Measurements from ENCODE around the gene SLC50A1. TPM values are rescaled to one million over a fixed set of nuclear protein-coding genes. Genes with fewer than 3 reads are reported as not detected.

SLC50A1 gene
- total and polyA plus RNA-seq, 10 donors: 28.4 to 73.8 (median 40.1) TPM

- Histone ChIP-seq H3K27ac (peak overlapping the region; percentile 94 to 98 (median 96)), H3K9me3 (no peaks in the 10 kb centered on the region), H3K4me3 (peak overlapping the region in 2 of 8 donors; percentile 67 to 92), H3K4me1 (peaks cover 35 to 71% (median 44%) of the 10 kb centered on the region in 6 donors), H3K27me3 (replicated peaks in 1 of 7) (peaks cover 0 to 11% (median 7%) of the 10 kb centered on the region in 7 donors), H3K36me3 (peaks cover 0 to 33% (median 0%) of the 10 kb centered on the region in 6 donors)
- DNase-seq: no peak
- intact Hi-C loops (cut with DNase I; ENCODE audit: low total_unique reads): no loop called here
- WGBS, 5 donors: 58 to 94% (median 79%) methylated on average over 1 of the region's 1 CpG
- TF ChIP-seq CTCF (IDR thresholded peaks at IDR 0.05 in 8 of 11, conservative IDR thresholded peaks at IDR 0.05 in 3 of 11) (no peak), POLR2AphosphoS5 (IDR thresholded peaks at IDR 0.05) (no peak), POLR2A (IDR thresholded peaks at IDR 0.05) (no peak)
These were observed 1.3 kb upstream of the SLC50A1 start for GRCh38 chr1:155134322-155134721.

- peaks cover 0 to 33% (median 0%) of the 10 kb centered on the region in 6 donors for H3K36me3 ChIP-seq
- no peaks in the 10 kb centered on the region for H3K9me3 ChIP-seq
- WGBS, 5 donors: 16 to 40% (median 22%) methylated on average over 18 of the region's 18 CpGs
- H3K4me3 ChIP-seq: peak overlapping the region; percentile 55 to 92 (median 70)
- TF ChIP-seq POLR2A (IDR thresholded peaks at IDR 0.05): no peak
- no peak for TF ChIP-seq CTCF (IDR thresholded peaks at IDR 0.05 in 8 of 11, conservative IDR thresholded peaks at IDR 0.05 in 3 of 11)
- TF ChIP-seq POLR2AphosphoS5 (IDR thresholded peaks at IDR 0.05): no peak
- H3K4me1 ChIP-seq: peaks cover 33 to 71% (median 48%) of the 10 kb centered on the region in 6 donors
- H3K27me3 ChIP-seq (replicated peaks in 1 of 7): peaks cover 0 to 5% (median 1%) of the 10 kb centered on the region in 7 donors
- DNase-seq: peak; percentile 89
- peak overlapping the region; percentile 94 to 98 (median 96) for H3K27ac ChIP-seq
- intact Hi-C loops (cut with DNase I; ENCODE audit: low total_unique reads): no loop called here
These were observed 705 bp upstream of the SLC50A1 start for GRCh38 chr1:155134880-155135414.

- Histone ChIP-seq H3K36me3 (peaks cover 0 to 28% (median 0%) of the 10 kb centered on the region in 6 donors), H3K4me3 (peak overlapping the region; percentile 55 to 92 (median 70)), H3K9me3 (no peaks in the 10 kb centered on the region), H3K27me3 (replicated peaks in 1 of 7) (no peaks in the 10 kb centered on the region), H3K4me1 (peaks cover 33 to 63% (median 49%) of the 10 kb centered on the region in 6 donors), H3K27ac (peak overlapping the region; percentile 57 to 98 (median 96))
- intact Hi-C loops (cut with DNase I; ENCODE audit: low total_unique reads): no loop called here
- peak; percentile 73 for DNase-seq
- no peak for TF ChIP-seq CTCF (IDR thresholded peaks at IDR 0.05 in 8 of 11, conservative IDR thresholded peaks at IDR 0.05 in 3 of 11)
- no peak for TF ChIP-seq POLR2A (IDR thresholded peaks at IDR 0.05)
- TF ChIP-seq POLR2AphosphoS5 (IDR thresholded peaks at IDR 0.05): no peak
- WGBS, 5 donors: 16 to 32% (median 25%) methylated on average over 6 of the region's 6 CpGs
These were observed 1.1 kb downstream of the SLC50A1 start for GRCh38 chr1:155136748-155137147.

GRCh38 chr1:155137154-155137949 lies 1.7 kb downstream of the SLC50A1 start:
- intact Hi-C loops (cut with DNase I; ENCODE audit: low total_unique reads): no loop called here
- DNase-seq: peak; percentile 47
- peaks cover 0 to 28% (median 0%) of the 10 kb centered on the region in 6 donors for H3K36me3 ChIP-seq
- peak overlapping the region in 6 of 8 donors; percentile 55 to 92 (median 70) for H3K4me3 ChIP-seq
- no peaks in the 10 kb centered on the region for H3K9me3 ChIP-seq
- no peak for TF ChIP-seq CTCF (IDR thresholded peaks at IDR 0.05 in 8 of 11, conservative IDR thresholded peaks at IDR 0.05 in 3 of 11)
- TF ChIP-seq POLR2AphosphoS5 (IDR thresholded peaks at IDR 0.05): no peak
- no peak for TF ChIP-seq POLR2A (IDR thresholded peaks at IDR 0.05)
- WGBS, 5 donors: 81 to 93% (median 85%) methylated on average over 6 of the region's 6 CpGs
- peaks cover 33 to 59% (median 49%) of the 10 kb centered on the region in 6 donors for H3K4me1 ChIP-seq
- peak overlapping the region; percentile 57 to 98 (median 96) for H3K27ac ChIP-seq
- no peaks in the 10 kb centered on the region for H3K27me3 ChIP-seq (replicated peaks in 1 of 7)
